Smooth muscle cell (in vitro differentiated cells): ENCODE data around the gene CHD3. TPM values are rescaled to one million over a fixed set of nuclear protein-coding genes. Genes with fewer than 3 reads are reported as not detected.

Experiments
- DNase-seq: peaks from one replicate; lab custom pipeline; 2025; ENCODE audit not compliant: unreplicated experiment; lab: John Stamatoyannopoulos, UW
- H2AFZ ChIP-seq: fragments of 200-600 bp; sonication (generic); 2 replicates; pipeline ENCODE4 v1.6.0; 2016; ENCODE audit warnings: antibody characterized with exemption, low read depth, mild to moderate bottlenecking
- H3F3A ChIP-seq: fragments of 200-600 bp; sonication (generic); 2 replicates; pipeline ENCODE4 v1.6.0; 2017; ENCODE audit warnings: antibody characterized with exemption, low read depth
- H3K27ac ChIP-seq: fragments of 200-600 bp; sonication (generic); 2 replicates; pipeline ENCODE4 v1.5.1; 2016; ENCODE audit warnings: low read depth, mild to moderate bottlenecking
- H3K27me3 ChIP-seq: fragments of 200-600 bp; sonication (generic); 2 replicates; pipeline ENCODE4 v1.6.1; 2016; ENCODE audit warnings: low read depth, mild to moderate bottlenecking
- H3K36me3 ChIP-seq: fragments of 200-600 bp; sonication (generic); 2 replicates; pipeline ENCODE4 v1.5.1; 2016; ENCODE audit warnings: low read depth
- H3K4me1 ChIP-seq: fragments of 200-600 bp; sonication (generic); 2 replicates; pipeline ENCODE4 v1.5.1; 2016; ENCODE audit warnings: low read depth
- H3K4me2 ChIP-seq: fragments of 200-600 bp; sonication (generic); 2 replicates; pipeline ENCODE4 v1.6.0; 2016; ENCODE audit warnings: mild to moderate bottlenecking
- H3K4me3 ChIP-seq: fragments of 200-600 bp; sonication (generic); 2 replicates; pipeline ENCODE4 v1.5.1; 2016; ENCODE audit warnings: mild to moderate bottlenecking
- H3K79me2 ChIP-seq: fragments of 200-600 bp; sonication (generic); 2 replicates; pipeline ENCODE4 v1.6.0; 2016; ENCODE audit warnings: low read depth, mild to moderate bottlenecking
- H3K9ac ChIP-seq: fragments of 200-600 bp; sonication (generic); 2 replicates; pipeline ENCODE4 v1.6.0; 2016; ENCODE audit warnings: low read depth
- H3K9me3 ChIP-seq: fragments of 200-600 bp; sonication (generic); replicated peaks from 2 replicates; pipeline ENCODE4 v1.5.1; 2016; ENCODE audit warnings: low read depth
- H4K20me1 ChIP-seq: fragments of 200-600 bp; sonication (generic); 2 replicates; pipeline ENCODE4 v1.6.0; 2016; ENCODE audit warnings: low read depth
- WGBS: methylation state at CpG from one replicate; pipeline ENCODE4 v1.1.7; 2016; ENCODE audit warnings: low lambda C conversion rate; 5-methylcytosine and 5-hydroxymethylcytosine counted together
- polyA plus RNA-seq: library from polyadenylated mRNA; unstranded; fragments of >200 nt; fragmentation: Nextera tagmentation; extraction: Ambion mirVana; gene quantifications from 2 replicates; pipeline ENCODE4 v1.2.1, GENCODE V29; 2016
- total RNA-seq: library from RNA; depleted of rRNA; stranded (reverse); fragments of >200 nt; gene quantifications from 2 replicates; pipeline ENCODE4 v1.2.3, GENCODE V29; 2014
- TF ChIP-seq, protein P1 (sequence below): fragments of 200-600 bp; sonication (generic); IDR thresholded peaks from 2 replicates; pipeline ENCODE4 v1.5.1; 2017; ENCODE audit warnings: borderline replicate concordance, mild to moderate bottlenecking, antibody characterized with exemption; ENCODE audit not compliant: insufficient read depth, poor library complexity, severe bottlenecking

CHD3 gene
- 28.5 and 34.9 TPM in 2 replicates for total RNA-seq
- polyA plus RNA-seq = 16.3 and 23.5 TPM in 2 replicates

- no peaks in the 10 kb centered on the region for H3K36me3 ChIP-seq
- TF ChIP-seq, protein P1, sequence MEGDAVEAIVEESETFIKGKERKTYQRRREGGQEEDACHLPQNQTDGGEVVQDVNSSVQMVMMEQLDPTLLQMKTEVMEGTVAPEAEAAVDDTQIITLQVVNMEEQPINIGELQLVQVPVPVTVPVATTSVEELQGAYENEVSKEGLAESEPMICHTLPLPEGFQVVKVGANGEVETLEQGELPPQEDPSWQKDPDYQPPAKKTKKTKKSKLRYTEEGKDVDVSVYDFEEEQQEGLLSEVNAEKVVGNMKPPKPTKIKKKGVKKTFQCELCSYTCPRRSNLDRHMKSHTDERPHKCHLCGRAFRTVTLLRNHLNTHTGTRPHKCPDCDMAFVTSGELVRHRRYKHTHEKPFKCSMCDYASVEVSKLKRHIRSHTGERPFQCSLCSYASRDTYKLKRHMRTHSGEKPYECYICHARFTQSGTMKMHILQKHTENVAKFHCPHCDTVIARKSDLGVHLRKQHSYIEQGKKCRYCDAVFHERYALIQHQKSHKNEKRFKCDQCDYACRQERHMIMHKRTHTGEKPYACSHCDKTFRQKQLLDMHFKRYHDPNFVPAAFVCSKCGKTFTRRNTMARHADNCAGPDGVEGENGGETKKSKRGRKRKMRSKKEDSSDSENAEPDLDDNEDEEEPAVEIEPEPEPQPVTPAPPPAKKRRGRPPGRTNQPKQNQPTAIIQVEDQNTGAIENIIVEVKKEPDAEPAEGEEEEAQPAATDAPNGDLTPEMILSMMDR = no peak
- H3K4me3 ChIP-seq = peak within 1 kb of the TSS; percentile 87
- peaks cover 15% of the 10 kb centered on the region for H3K79me2 ChIP-seq
- H4K20me1 ChIP-seq = no peaks in the 10 kb centered on the region
- 52% methylated on average over 18 of the region's 18 CpGs for WGBS
- H3K27ac ChIP-seq = peak within 1 kb of the TSS; percentile 88
- DNase-seq = no peak
- no peaks in the 10 kb centered on the region for H3K9me3 ChIP-seq
- peaks cover 17% of the 10 kb centered on the region for H3F3A ChIP-seq
- peak within 1 kb of the TSS; percentile 60 for H3K9ac ChIP-seq
- peaks cover 49% of the 10 kb centered on the region for H3K4me1 ChIP-seq
- H3K4me2 ChIP-seq = peak within 1 kb of the TSS; percentile 100
- H2AFZ ChIP-seq = peak within 1 kb of the TSS; percentile 42
- H3K27me3 ChIP-seq = no peaks in the 10 kb centered on the region
Measured at GRCh38 chr17:7888184-7888920, at the start of gene CHD3. CHD3 (plus strand) TSS chr17:7888789; CDS start chr17:7889001, 212 bp downstream.

DNA sequence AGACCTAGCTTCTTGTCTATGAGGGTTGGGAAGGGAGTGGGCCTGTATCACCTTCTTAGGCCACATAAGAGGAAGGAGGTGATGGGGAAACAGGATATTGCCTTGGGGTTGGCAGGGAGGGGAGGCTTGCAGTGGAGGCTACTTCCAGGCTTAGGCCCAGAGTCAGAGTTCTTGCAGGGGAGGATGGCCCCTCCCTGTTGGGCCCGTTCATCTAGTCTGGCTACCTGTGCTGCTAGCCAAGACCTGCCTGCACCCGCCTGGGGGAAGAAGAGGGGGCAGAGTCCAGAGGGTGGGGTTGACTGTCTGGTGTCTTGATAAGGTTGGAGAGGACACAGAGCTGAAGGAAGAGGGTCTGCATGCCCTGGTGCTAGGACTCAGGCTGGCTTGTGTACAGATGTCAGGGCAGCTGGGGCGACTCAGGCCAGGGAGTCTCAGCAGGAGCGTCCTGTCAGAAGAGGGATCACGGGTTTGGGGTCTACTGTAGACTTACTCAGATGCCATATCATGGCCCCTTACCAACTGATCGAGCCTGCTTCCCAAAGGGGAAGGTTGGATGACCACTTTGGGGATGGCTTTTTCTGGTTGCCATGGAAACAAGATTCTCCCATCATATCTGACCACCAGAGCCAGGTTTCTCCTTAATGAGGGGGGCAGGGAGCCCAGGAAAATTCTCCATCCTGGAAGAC lies 49.3 kb upstream of the CHD3 start:
- TF ChIP-seq, protein P1 = no peak
- Histone ChIP-seq H3K9me3 (no peaks in the 10 kb centered on the region), H3K27me3 (no peaks in the 10 kb centered on the region), H2AFZ (no peak overlapping the region), H3K4me1 (peaks cover 26% of the 10 kb centered on the region), H3K4me2 (peak overlapping the region; percentile 90), H3K4me3 (peak overlapping the region; percentile 76), H3K79me2 (peaks cover 22% of the 10 kb centered on the region), H3K9ac (peak overlapping the region; percentile 100), H3K36me3 (no peaks in the 10 kb centered on the region), H4K20me1 (peaks cover 31% of the 10 kb centered on the region), H3F3A (peaks cover 49% of the 10 kb centered on the region), H3K27ac (peak overlapping the region; percentile 100)
- DNase-seq = no peak
- WGBS = 58% methylated on average over 5 of the region's 6 CpGs

DNA sequence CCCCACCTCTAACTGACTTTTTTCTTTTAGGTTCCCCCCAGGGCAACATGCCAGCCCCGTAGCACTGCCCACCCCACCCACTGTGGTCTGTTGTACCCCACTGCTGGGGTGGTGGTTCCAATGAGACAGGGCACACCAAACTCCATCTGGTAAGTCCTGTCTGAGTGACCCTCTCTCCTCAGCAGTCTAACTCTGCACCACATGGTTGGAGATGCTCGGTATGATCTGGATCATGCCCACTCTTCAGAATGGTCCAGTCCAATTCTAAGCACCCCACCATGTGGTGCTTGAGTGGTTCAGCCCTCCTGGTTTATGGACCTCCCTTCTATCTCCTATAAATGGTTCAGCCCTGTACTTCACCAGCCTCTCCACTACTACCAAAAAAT lies 48.7 kb upstream of the CHD3 start:
- TF ChIP-seq, protein P1 = no peak
- 81% methylated on average over 2 of the region's 2 CpGs for WGBS
- peak overlapping the region; percentile 100 for H3K9ac ChIP-seq
- peaks cover 28% of the 10 kb centered on the region for H3K79me2 ChIP-seq
- no peaks in the 10 kb centered on the region for H3K9me3 ChIP-seq
- no peaks in the 10 kb centered on the region for H3K36me3 ChIP-seq
- H4K20me1 ChIP-seq = peaks cover 35% of the 10 kb centered on the region
- DNase-seq = no peak
- H3K4me1 ChIP-seq = peaks cover 26% of the 10 kb centered on the region
- peaks cover 49% of the 10 kb centered on the region for H3F3A ChIP-seq
- no peak overlapping the region for H2AFZ ChIP-seq
- peak overlapping the region; percentile 90 for H3K4me2 ChIP-seq
- H3K4me3 ChIP-seq = no peak overlapping the region
- no peaks in the 10 kb centered on the region for H3K27me3 ChIP-seq
- peak overlapping the region; percentile 100 for H3K27ac ChIP-seq
